H9 (cell line): Measurements from ENCODE around the gene ANKDD1B. TPM values are rescaled to one million over a fixed set of nuclear protein-coding genes. Genes with fewer than 3 reads are reported as not detected.

ENCODE experiments used
- DNase-seq: peaks from one replicate; pipeline ENCODE4 v3.0.0-alpha.2; 2017
- H2AFZ ChIP-seq: one replicate; pipeline ENCODE4 v1.6.1; 2013; ENCODE audit warnings: mild to moderate bottlenecking, low read length, control low read depth, moderate library complexity
- H2AK5ac ChIP-seq: 2 replicates; pipeline ENCODE4 v1.6.1; 2013; ENCODE audit warnings: low read length, control low read depth, mixed read lengths; ENCODE audit not compliant: insufficient read length
- H2BK120ac ChIP-seq: one replicate; pipeline ENCODE4 v1.6.1; 2013; ENCODE audit warnings: low read depth, mild to moderate bottlenecking, low read length, control low read depth, inconsistent platforms; ENCODE audit not compliant: poor library complexity, severe bottlenecking
- H2BK12ac ChIP-seq: 2 replicates; pipeline ENCODE4 v1.6.1; 2013; ENCODE audit warnings: low read length, control low read depth, mixed read lengths, low read depth; ENCODE audit not compliant: insufficient read length
- H2BK15ac ChIP-seq: 2 replicates; pipeline ENCODE4 v1.6.1; 2013; ENCODE audit warnings: low read depth, low read length, control low read depth
- H2BK20ac ChIP-seq: one replicate; pipeline ENCODE4 v1.6.1; 2013; ENCODE audit warnings: low read depth, mild to moderate bottlenecking, low read length, control low read depth, inconsistent platforms; ENCODE audit not compliant: poor library complexity, severe bottlenecking
- H2BK5ac ChIP-seq: 2 replicates; pipeline ENCODE4 v1.6.1; 2013; ENCODE audit warnings: low read length, control low read depth, mixed read lengths; ENCODE audit not compliant: insufficient read length
- H3K14ac ChIP-seq: 2 replicates; pipeline ENCODE4 v1.6.1; 2013; ENCODE audit warnings: low read length, control low read depth; ENCODE audit not compliant: insufficient read depth
- H3K18ac ChIP-seq: 2 replicates; pipeline ENCODE4 v1.6.1; 2013; ENCODE audit warnings: low read depth, mild to moderate bottlenecking, mixed read lengths, low read length, control low read depth; ENCODE audit not compliant: insufficient read length
- H3K23ac ChIP-seq: 2 replicates; pipeline ENCODE4 v1.6.1; 2013; ENCODE audit warnings: low read length, control low read depth, mixed read lengths, low read depth; ENCODE audit not compliant: insufficient read length
- H3K23me2 ChIP-seq: 2 replicates; pipeline ENCODE4 v1.6.1; 2013; ENCODE audit warnings: low read depth, mild to moderate bottlenecking, mixed read lengths, low read length, control low read depth; ENCODE audit not compliant: insufficient read length, poor library complexity, severe bottlenecking
- H3K27ac ChIP-seq: 2 replicates; pipeline ENCODE4 v1.5.1; 2013; ENCODE audit warnings: low read length, control low read depth, mixed read lengths, low read depth; ENCODE audit not compliant: insufficient read length
- H3K27me3 ChIP-seq: 2 replicates; pipeline ENCODE4 v1.6.1; 2013; ENCODE audit warnings: low read length, control low read depth, inconsistent platforms; ENCODE audit not compliant: insufficient read depth
- H3K4ac ChIP-seq: 2 replicates; pipeline ENCODE4 v1.6.1; 2013; ENCODE audit warnings: low read depth, mild to moderate bottlenecking, control low read depth, inconsistent platforms, low read length, moderate library complexity
- H3K4me1 ChIP-seq: 2 replicates; pipeline ENCODE4 v1.6.1; 2013; ENCODE audit warnings: low read length, control low read depth, inconsistent platforms; ENCODE audit not compliant: insufficient read depth
- H3K4me2 ChIP-seq: 2 replicates; pipeline ENCODE4 v1.6.1; 2013; ENCODE audit warnings: low read length, control low read depth, mixed read lengths; ENCODE audit not compliant: insufficient read length, insufficient read depth
- H3K56ac ChIP-seq: 2 replicates; pipeline ENCODE4 v1.6.1; 2013; ENCODE audit warnings: low read depth, mild to moderate bottlenecking, mixed read lengths, low read length, control low read depth; ENCODE audit not compliant: insufficient read length
- H3K79me1 ChIP-seq: 2 replicates; pipeline ENCODE4 v1.6.1; 2013; ENCODE audit warnings: low read depth, mild to moderate bottlenecking, moderate library complexity, low read length, control low read depth, inconsistent platforms; ENCODE audit not compliant: insufficient read depth, poor library complexity, severe bottlenecking
- H3K79me2 ChIP-seq: 2 replicates; pipeline ENCODE4 v1.6.1; 2013; ENCODE audit warnings: low read length, control low read depth, inconsistent platforms; ENCODE audit not compliant: insufficient read depth
- H3K9ac ChIP-seq: 2 replicates; pipeline ENCODE4 v1.6.1; 2013; ENCODE audit warnings: low read length, control low read depth, mixed read lengths; ENCODE audit not compliant: insufficient read length; ENCODE audit errors: extremely low read depth
- H3K9me3 ChIP-seq: one replicate; pipeline ENCODE4 v1.6.1; 2013; ENCODE audit warnings: low read depth, low read length, inconsistent platforms; ENCODE audit not compliant: control insufficient read depth
- H3T11ph ChIP-seq: one replicate; pipeline ENCODE4 v1.6.1; 2013; ENCODE audit warnings: mild to moderate bottlenecking, low read length, control low read depth, inconsistent platforms
- H4K20me1 ChIP-seq: one replicate; pipeline ENCODE4 v1.6.1; 2013; ENCODE audit not compliant: control insufficient read depth, insufficient read length, insufficient read depth
- H4K5ac ChIP-seq: 2 replicates; pipeline ENCODE4 v1.6.1; 2013; ENCODE audit warnings: low read depth, mild to moderate bottlenecking, mixed read lengths, low read length, control low read depth; ENCODE audit not compliant: insufficient read length
- H4K8ac ChIP-seq: replicated peaks from 2 replicates; pipeline ENCODE4 v1.6.1; 2013; ENCODE audit warnings: low read length, control low read depth, mixed read lengths, low read depth; ENCODE audit not compliant: insufficient read length
- H4K91ac ChIP-seq: 2 replicates; pipeline ENCODE4 v1.6.1; 2013; ENCODE audit warnings: low read depth, mild to moderate bottlenecking, moderate library complexity, mixed read lengths, low read length, control low read depth; ENCODE audit not compliant: insufficient read length
- H3K27ac Mint-ChIP-seq, 3 experiments: 2 replicates in 2 of 3; 3 replicates in 1 of 3; pipeline ENCODE4 v1.8.0; 2020 to 2021; ENCODE audit warnings: mixed read lengths in 3 of 3, mild to moderate bottlenecking in 1 of 3, moderate library complexity in 1 of 3
- H3K27me3 Mint-ChIP-seq: 2 replicates; pipeline ENCODE4 v1.8.0; 2021; ENCODE audit warnings: low read depth, mild to moderate bottlenecking, moderate library complexity, mixed read lengths
- H3K36me3 Mint-ChIP-seq, 3 experiments: 2 replicates in 2 of 3; 3 replicates in 1 of 3; pipeline ENCODE4 v1.8.0; 2020 to 2021; ENCODE audit warnings: low read depth in 3 of 3, mixed read lengths in 3 of 3; ENCODE audit not compliant: insufficient read depth in 1 of 3
- H3K4me1 Mint-ChIP-seq, 2 experiments: 2 replicates each; pipeline ENCODE4 v1.8.0; 2020; ENCODE audit warnings: mixed read lengths in 2 of 2
- H3K4me3 Mint-ChIP-seq, 2 experiments: 2 replicates in 1 of 2; 3 replicates in 1 of 2; pipeline ENCODE4 v1.8.0; 2020 to 2021; ENCODE audit warnings: mild to moderate bottlenecking in 2 of 2, mixed read lengths in 2 of 2, moderate library complexity in 1 of 2
- H3K9me3 Mint-ChIP-seq, 2 experiments: 2 replicates in 1 of 2; 3 replicates in 1 of 2; pipeline ENCODE4 v1.8.0; 2020; ENCODE audit warnings: mild to moderate bottlenecking in 2 of 2, mixed read lengths in 2 of 2, moderate library complexity in 1 of 2
- WGBS: extraction: QIAGEN DNeasy Blood & Tissue Kit; methylation state at CpG from one replicate; pipeline ENCODE4 v1.1.7; 2013; ENCODE audit warnings: missing lambda C conversion rate, low lambda C conversion rate, mixed read lengths; ENCODE audit not compliant: insufficient read length; ENCODE audit errors: extremely low coverage; 5-methylcytosine and 5-hydroxymethylcytosine counted together
- total RNA-seq: library from RNA; stranded (reverse); gene quantifications from 2 replicates; pipeline ENCODE4 v1.2.1, GENCODE V29; 2021
- TF ChIP-seq, protein P1 (sequence below): fragments of 200-600 bp; sonication (generic); conservative IDR thresholded peaks from 3 replicates; pipeline ENCODE4 v1.8.0; 2021; ENCODE audit warnings: antibody characterized with exemption, mild to moderate bottlenecking

The ANKDD1B gene
- total RNA-seq, 1 experiment from 2014 or later: 0.33 TPM

DNA sequence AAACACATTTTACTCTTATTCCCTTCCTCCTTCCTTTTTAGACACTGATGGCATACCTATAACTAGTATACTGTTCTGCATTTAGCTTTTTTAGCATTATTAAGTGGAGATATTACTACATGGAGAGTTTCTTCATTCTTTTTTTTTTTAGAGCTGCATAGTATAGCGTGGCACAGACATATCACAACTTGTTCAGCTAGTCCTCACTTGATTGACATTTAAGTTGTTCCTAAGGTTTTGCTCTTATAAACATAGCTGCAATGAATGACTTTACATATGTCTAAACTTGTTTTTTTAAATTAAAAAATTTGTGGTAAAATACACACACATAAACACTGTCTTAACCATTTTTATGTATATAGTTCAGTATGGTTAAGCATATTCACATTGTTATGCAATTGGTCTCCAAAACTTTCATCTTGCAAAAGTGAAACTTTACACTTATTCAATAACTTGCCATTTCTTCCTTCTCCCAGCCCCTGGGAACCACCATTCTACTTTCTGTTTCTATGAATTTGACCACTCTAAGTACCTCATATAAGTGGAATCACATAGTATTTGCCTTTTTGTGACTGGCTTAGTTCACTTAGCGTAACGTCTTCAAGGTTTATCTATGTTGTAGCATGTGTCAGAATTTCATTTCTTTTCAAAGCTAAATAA is 48.7 kb downstream of the ANKDD1B start:
- H4K8ac ChIP-seq: no peak overlapping the region
- no peaks in the 10 kb centered on the region; the same call in 1 of the 2 replicates for H3K4me1 ChIP-seq
- H3K23me2 ChIP-seq: no peaks in the 10 kb centered on the region
- H4K20me1 ChIP-seq: no peaks in the 10 kb centered on the region
- no peak overlapping the region for H3K27ac Mint-ChIP-seq
- H3K9me3 Mint-ChIP-seq: no peaks in the 10 kb centered on the region
- H2BK5ac ChIP-seq: no peak overlapping the region
- H2BK12ac ChIP-seq: no peak overlapping the region
- no peaks in the 10 kb centered on the region for H3K79me2 ChIP-seq
- no peak overlapping the region for H3K23ac ChIP-seq
- H2BK20ac ChIP-seq: no peak overlapping the region
- H3K56ac ChIP-seq: no peak overlapping the region
- H3K27me3 ChIP-seq: no peaks in the 10 kb centered on the region
- no peak overlapping the region for H3K14ac ChIP-seq
- no peaks in the 10 kb centered on the region for H3K79me1 ChIP-seq
- no peak overlapping the region for H2BK120ac ChIP-seq
- no peak for DNase-seq
- no peak overlapping the region for H4K5ac ChIP-seq
- no peaks in the 10 kb centered on the region for H3K36me3 Mint-ChIP-seq
- no peak overlapping the region for H3T11ph ChIP-seq
- no peak overlapping the region for H3K27ac ChIP-seq
- H4K91ac ChIP-seq: no peak overlapping the region
- H3K9me3 ChIP-seq: no peaks in the 10 kb centered on the region
- H3K4me1 Mint-ChIP-seq: peaks cover 0 to 18% of the 10 kb centered on the region in 2 experiments; a peak in 2 of 4 replicates
- H2AK5ac ChIP-seq: no peak overlapping the region
- no peak overlapping the region for H3K4me2 ChIP-seq
- no peak overlapping the region for H3K4ac ChIP-seq
- H3K4me3 Mint-ChIP-seq: no peak overlapping the region
- TF ChIP-seq, protein P1, sequence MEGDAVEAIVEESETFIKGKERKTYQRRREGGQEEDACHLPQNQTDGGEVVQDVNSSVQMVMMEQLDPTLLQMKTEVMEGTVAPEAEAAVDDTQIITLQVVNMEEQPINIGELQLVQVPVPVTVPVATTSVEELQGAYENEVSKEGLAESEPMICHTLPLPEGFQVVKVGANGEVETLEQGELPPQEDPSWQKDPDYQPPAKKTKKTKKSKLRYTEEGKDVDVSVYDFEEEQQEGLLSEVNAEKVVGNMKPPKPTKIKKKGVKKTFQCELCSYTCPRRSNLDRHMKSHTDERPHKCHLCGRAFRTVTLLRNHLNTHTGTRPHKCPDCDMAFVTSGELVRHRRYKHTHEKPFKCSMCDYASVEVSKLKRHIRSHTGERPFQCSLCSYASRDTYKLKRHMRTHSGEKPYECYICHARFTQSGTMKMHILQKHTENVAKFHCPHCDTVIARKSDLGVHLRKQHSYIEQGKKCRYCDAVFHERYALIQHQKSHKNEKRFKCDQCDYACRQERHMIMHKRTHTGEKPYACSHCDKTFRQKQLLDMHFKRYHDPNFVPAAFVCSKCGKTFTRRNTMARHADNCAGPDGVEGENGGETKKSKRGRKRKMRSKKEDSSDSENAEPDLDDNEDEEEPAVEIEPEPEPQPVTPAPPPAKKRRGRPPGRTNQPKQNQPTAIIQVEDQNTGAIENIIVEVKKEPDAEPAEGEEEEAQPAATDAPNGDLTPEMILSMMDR: no peak
- H2BK15ac ChIP-seq: no peak overlapping the region
- H2AFZ ChIP-seq: no peak overlapping the region
- no peak overlapping the region for H3K9ac ChIP-seq
- no CpG with 5 or more reads among the region's 3 CpGs for WGBS
- H3K27me3 Mint-ChIP-seq: peaks cover 1% of the 10 kb centered on the region
- H3K18ac ChIP-seq: no peak overlapping the region
